HUDEP-2 (cell line): ENCODE data around the gene SYMPK.

ENCODE experiments used
- DNase-seq, 76 experiments: peaks; one replicate each; lab custom pipeline; 2025; ENCODE audit not compliant: unreplicated experiment in 76 of 76; lab: John Stamatoyannopoulos, UW

Gene SYMPK

DNA sequence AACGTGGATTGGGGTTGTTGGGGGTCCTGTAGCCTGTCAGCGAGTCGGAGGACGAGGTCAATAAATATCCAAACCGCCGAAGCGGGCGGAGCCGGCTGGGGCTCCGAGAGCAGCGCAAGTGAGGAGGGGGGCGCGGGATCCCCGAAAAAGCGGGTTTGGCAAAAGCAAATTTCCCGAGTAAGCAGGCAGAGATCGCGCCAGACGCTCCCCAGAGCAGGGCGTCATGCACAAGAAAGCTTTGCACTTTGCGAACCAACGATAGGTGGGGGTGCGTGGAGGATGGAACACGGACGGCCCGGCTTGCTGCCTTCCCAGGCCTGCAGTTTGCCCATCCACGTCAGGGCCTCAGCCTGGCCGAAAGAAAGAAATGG, 93.1 kb downstream of the SYMPK start:
- peak in 57 of 76 experiments; percentile 24 to 99 (median 63) for DNase-seq

GRCh38 chr19:45768984-45769782, 93.8 kb downstream of the SYMPK start, which contains the start of gene SIX5:
SIX5 (minus strand) TSS chr19:45769252; CDS start chr19:45768844, 408 bp downstream.
- peak; percentile 76 to 100 (median 99) for DNase-seq

GRCh38 chr19:45768655-45768983, 94.3 kb downstream of the SYMPK start:
- DNase-seq, result peak in 39 of 76 experiments; percentile 12 to 73 (median 49)

GRCh38 chr19:45767881-45768654, 94.9 kb downstream of the SYMPK start:
- peak in 40 of 76 experiments; percentile 25 to 73 (median 48) for DNase-seq

DNA sequence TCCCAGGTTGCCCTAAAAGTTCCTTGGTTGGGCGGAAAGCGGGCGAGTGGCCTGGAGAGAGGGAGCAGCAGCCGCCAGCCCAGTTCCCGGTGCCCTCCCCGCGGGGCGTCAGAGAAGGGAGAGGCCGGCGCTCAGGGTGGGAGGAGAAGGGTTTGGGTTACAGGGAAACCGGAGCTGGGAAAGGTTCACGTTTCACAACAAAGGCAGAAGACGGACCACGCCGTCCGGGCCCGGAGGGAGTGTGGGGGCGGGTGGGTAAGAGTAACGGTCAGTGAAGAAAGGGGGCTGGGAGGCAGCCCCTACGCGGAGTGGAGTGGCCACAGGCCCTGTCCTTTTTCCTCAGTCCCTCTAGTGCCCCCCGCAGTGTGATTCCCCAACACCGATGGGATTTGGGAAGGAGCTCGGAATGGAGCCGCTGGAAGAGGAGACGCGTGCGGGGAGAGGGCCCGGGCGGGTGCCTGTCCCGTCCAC, 95.5 kb downstream of the SYMPK start:
- DNase-seq, result no peak

DNA sequence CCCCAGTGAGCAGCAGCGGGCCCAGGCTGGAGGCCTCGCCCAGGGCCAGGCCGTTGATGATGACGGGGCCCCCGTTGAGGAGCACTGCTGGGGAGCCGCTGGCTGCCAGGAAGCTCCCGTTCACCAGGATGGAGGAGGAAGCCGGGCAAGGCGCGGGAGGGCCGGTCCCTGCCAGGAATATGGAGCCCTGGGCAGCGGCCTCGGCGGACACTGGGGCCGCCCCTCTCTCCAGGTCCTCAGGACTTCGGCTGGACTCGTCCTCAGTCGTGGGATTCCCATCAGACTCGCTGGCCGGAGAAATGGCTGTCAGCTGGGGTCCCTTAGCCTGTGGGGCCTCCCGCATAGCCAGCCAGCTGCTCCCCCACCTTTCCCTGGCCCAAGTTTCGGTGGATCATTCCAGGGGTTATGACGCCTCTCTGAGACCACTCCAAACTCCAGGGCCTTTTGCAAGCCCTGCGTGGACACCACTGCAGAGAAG, 96.0 kb downstream of the SYMPK start:
- no peak for DNase-seq

DNA sequence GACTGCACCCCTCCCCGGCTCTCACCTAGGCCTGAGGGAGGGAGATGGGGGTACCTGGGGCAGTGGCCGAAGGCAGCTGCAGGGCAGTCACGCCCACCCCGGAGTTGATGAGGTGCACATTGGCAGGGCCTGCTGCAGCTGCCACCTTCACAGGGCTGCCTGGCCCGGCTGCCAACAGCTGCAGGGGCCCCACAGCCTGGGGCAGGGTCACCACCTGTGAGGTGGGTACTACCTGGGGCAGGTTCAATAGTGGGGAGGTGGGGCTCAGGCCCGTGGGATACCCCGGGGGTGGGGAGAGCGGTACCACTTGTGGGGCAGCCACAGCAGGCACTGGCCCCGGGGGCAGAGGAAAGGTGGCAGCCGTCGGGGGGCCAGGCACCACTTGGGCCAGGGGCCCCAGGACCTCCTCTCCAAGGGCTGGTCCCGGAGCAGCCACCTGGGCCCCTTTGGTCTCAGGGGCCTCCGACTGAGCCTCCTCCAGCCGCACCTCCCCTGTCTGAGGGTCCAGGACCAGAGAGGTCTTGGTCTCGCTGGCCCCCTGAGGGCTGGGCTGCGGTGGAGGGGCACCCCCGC, 96.6 kb downstream of the SYMPK start:
- no peak for DNase-seq

GRCh38 chr19:45765702-45766295, 97.1 kb downstream of the SYMPK start:
- no peak for DNase-seq
